IPS-20b (cell line): ENCODE results near the gene MAPK12.
A peak's percentile ranks its signal among the peaks of the same experiment; 100 is the strongest.

Source experiments
- H3K27ac ChIP-seq: one replicate; pipeline ENCODE4 v1.5.1; 2013; ENCODE audit warnings: low read length
- H3K27me3 ChIP-seq: 2 replicates; pipeline ENCODE4 v1.6.1; 2013; ENCODE audit warnings: mild to moderate bottlenecking, low read length, inconsistent platforms; ENCODE audit not compliant: insufficient read depth
- H3K36me3 ChIP-seq: 2 replicates; pipeline ENCODE4 v1.6.1; 2013; ENCODE audit warnings: low read depth, mild to moderate bottlenecking, inconsistent platforms, low read length, moderate library complexity; ENCODE audit not compliant: insufficient read depth
- H3K4me1 ChIP-seq: 2 replicates; pipeline ENCODE4 v1.6.1; 2013; ENCODE audit warnings: mild to moderate bottlenecking, control low read depth, inconsistent platforms, low read length, moderate library complexity; ENCODE audit not compliant: insufficient read depth
- H3K4me3 ChIP-seq: 2 replicates; pipeline ENCODE4 v1.5.1; 2013; ENCODE audit warnings: mild to moderate bottlenecking, low read length, inconsistent platforms
- H3K9ac ChIP-seq: 2 replicates; pipeline ENCODE4 v1.6.1; 2013; ENCODE audit warnings: low read depth, mild to moderate bottlenecking, inconsistent platforms, low read length, moderate library complexity
- H3K9me3 ChIP-seq: 2 replicates; pipeline ENCODE4 v1.6.1; 2013; ENCODE audit warnings: mild to moderate bottlenecking, low read depth, low read length, inconsistent platforms; ENCODE audit not compliant: insufficient read depth

The MAPK12 gene

GRCh38 chr22:50252082-50253045 is 9.1 kb downstream of the MAPK12 start:
- Histone ChIP-seq H3K4me3 (peak overlapping the region; percentile 77; the same call in 1 of the 2 replicates), H3K36me3 (no peaks in the 10 kb centered on the region), H3K27me3 (no peaks in the 10 kb centered on the region), H3K9me3 (no peaks in the 10 kb centered on the region), H3K4me1 (no peaks in the 10 kb centered on the region; the same call in 1 of the 2 replicates), H3K9ac (no peak overlapping the region), H3K27ac (no peak overlapping the region)

- Histone ChIP-seq H3K36me3 (peaks cover 6% of the 10 kb centered on the region; the same call in 1 of the 2 replicates), H3K9me3 (no peaks in the 10 kb centered on the region), H3K27ac (no peak overlapping the region), H3K27me3 (no peaks in the 10 kb centered on the region), H3K9ac (peak overlapping the region; percentile 41; the same call in 1 of the 2 replicates), H3K4me1 (no peaks in the 10 kb centered on the region; the same call in 1 of the 2 replicates), H3K4me3 (peak overlapping the region; percentile 77; the same call in 1 of the 2 replicates)
These were observed 9.9 kb downstream of the MAPK12 start for GRCh38 chr22:50251477-50252081.

- H3K4me1 ChIP-seq: no peaks in the 10 kb centered on the region; the same call in 1 of the 2 replicates
- H3K27ac ChIP-seq: no peak within 1 kb of the TSS
- H3K9me3 ChIP-seq: no peaks in the 10 kb centered on the region
- H3K9ac ChIP-seq: peak within 1 kb of the TSS; percentile 70; the same call in 1 of the 2 replicates
- peaks cover 9% of the 10 kb centered on the region; the same call in 1 of the 2 replicates for H3K36me3 ChIP-seq
- H3K27me3 ChIP-seq: no peaks in the 10 kb centered on the region
- peak within 1 kb of the TSS; percentile 77 for H3K4me3 ChIP-seq
These were observed 10.7 kb downstream of the MAPK12 start, which contains the start of gene HDAC10 for GRCh38 chr22:50250555-50251476. Gene HDAC10, minus strand, starts transcription at chr22:50251265. Its CDS starts 233 bp downstream, at chr22:50251032.

- H3K4me1 ChIP-seq: no peaks in the 10 kb centered on the region; the same call in 1 of the 2 replicates
- H3K9me3 ChIP-seq: no peaks in the 10 kb centered on the region
- peak overlapping the region; percentile 77 for H3K4me3 ChIP-seq
- H3K27ac ChIP-seq: no peak overlapping the region
- no peaks in the 10 kb centered on the region for H3K27me3 ChIP-seq
- H3K9ac ChIP-seq: no peak overlapping the region
- peaks cover 9% of the 10 kb centered on the region; the same call in 1 of the 2 replicates for H3K36me3 ChIP-seq
These were observed 11.3 kb downstream of the MAPK12 start for GRCh38 chr22:50250249-50250554.

- Histone ChIP-seq H3K4me1 (no peaks in the 10 kb centered on the region; the same call in 1 of the 2 replicates), H3K9me3 (no peaks in the 10 kb centered on the region), H3K4me3 (peak overlapping the region; percentile 77; the same call in 1 of the 2 replicates), H3K27me3 (no peaks in the 10 kb centered on the region), H3K9ac (no peak overlapping the region), H3K27ac (no peak overlapping the region), H3K36me3 (peaks cover 9% of the 10 kb centered on the region; the same call in 1 of the 2 replicates)
These were observed 11.9 kb downstream of the MAPK12 start for GRCh38 chr22:50249341-50250248.

DNA sequence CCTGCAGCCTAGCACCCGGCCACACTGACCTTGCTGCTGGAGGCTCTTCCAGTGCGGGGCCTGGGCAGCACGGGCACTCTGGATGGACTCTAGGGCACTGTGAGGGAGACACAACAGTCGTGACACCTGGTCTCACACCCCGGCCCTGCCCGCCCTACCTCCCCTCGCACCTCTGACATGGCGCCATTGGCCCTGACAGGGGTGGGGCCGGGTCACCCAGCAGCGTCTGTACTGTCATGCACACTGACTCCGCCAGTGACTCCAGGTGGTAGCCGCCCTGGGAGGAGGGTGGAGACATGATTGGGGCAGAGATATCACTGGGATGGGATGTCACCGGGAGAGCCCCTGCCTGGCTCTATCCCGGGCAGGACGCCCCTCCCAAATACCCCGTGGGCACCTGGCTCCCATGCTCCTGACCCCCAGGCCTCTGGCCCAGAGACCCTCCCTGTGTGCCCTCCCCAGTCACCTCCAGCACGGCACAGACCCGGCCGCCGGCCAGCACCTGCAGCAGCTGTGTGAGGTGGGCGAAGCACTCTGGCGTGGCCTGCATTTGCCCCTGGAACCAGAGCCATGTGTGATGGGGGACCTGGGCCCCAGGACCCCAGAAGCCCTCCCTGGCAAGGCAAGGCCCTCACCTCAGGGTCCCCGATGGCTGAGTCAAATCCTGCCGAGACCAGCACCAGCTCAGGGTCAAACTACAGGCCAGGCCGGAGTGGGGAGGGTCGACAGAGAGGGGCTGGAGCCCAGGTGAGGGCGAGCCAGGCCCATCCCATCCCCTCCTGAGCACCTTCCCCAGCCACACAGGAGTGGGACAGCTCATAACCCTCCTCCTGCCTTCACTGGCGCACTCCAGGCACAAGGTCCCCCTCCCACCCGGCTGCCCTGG is 13.0 kb downstream of the MAPK12 start:
- H3K4me1 ChIP-seq: no peaks in the 10 kb centered on the region; the same call in 1 of the 2 replicates
- no peaks in the 10 kb centered on the region for H3K27me3 ChIP-seq
- H3K27ac ChIP-seq: no peak overlapping the region
- H3K4me3 ChIP-seq: no peak overlapping the region; the same call in 1 of the 2 replicates
- H3K9ac ChIP-seq: no peak overlapping the region
- H3K36me3 ChIP-seq: peaks cover 9% of the 10 kb centered on the region; the same call in 1 of the 2 replicates
- no peaks in the 10 kb centered on the region for H3K9me3 ChIP-seq

DNA sequence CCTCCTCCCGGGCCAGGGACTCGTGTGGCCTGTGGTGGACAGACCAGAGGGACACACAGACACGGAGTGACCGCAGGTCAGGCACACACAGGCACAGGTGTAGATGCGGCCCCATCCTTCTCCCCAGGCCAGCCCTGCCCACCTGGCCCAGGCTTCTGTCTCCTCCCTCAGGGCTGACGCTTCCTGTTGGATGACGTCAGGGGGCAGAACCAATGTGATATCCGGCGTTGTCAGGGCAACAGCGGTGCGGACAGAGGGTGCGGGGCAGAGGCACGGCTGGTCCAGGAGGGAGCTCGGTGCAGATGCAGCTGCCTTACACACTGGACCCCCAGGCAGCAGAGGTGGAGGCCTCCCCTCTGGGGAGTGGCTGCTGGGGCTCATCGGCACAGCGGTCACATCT is 13.7 kb downstream of the MAPK12 start:
- Histone ChIP-seq H3K9me3 (no peaks in the 10 kb centered on the region), H3K4me3 (no peak overlapping the region; the same call in 1 of the 2 replicates)

GRCh38 chr22:50246242-50247175 is 15.0 kb downstream of the MAPK12 start:
- H3K9ac ChIP-seq: no peak overlapping the region
- H3K9me3 ChIP-seq: no peaks in the 10 kb centered on the region
- H3K27ac ChIP-seq: no peak overlapping the region
- no peaks in the 10 kb centered on the region for H3K27me3 ChIP-seq
- no peak overlapping the region for H3K4me3 ChIP-seq
- peaks cover 9% of the 10 kb centered on the region; the same call in 1 of the 2 replicates for H3K36me3 ChIP-seq
- H3K4me1 ChIP-seq: no peaks in the 10 kb centered on the region; the same call in 1 of the 2 replicates

More for the DNA sequence above, 13.7 kb downstream of the MAPK12 start:
- no peak overlapping the region for H3K27ac ChIP-seq
- H3K36me3 ChIP-seq: peaks cover 9% of the 10 kb centered on the region; the same call in 1 of the 2 replicates
- no peak overlapping the region for H3K9ac ChIP-seq
- H3K4me1 ChIP-seq: no peaks in the 10 kb centered on the region; the same call in 1 of the 2 replicates
- H3K27me3 ChIP-seq: no peaks in the 10 kb centered on the region
